ENCODE data around the gene MFSD8. TPM values are rescaled to one million over a fixed set of nuclear protein-coding genes. Genes with fewer than 3 reads are reported as not detected.

Gene MFSD8
- total RNA-seq, 1 experiment from 2014 or later, result 24.0 TPM

GRCh38 chr4:127967141-127967775, 2.3 kb upstream of the MFSD8 start:
- H3K27ac ChIP-seq (ENCODE audit: insufficient read length, low read depth, low read length), result no peak overlapping the region
- no peak overlapping the region for H3K9ac ChIP-seq (ENCODE audit: extremely low read depth, insufficient read length, low read length)
- H3K4me2 ChIP-seq (ENCODE audit: insufficient read depth, insufficient read length, low read length), result no peak overlapping the region
- no peak overlapping the region for H2AK5ac ChIP-seq (ENCODE audit: insufficient read length, low read length)
- no peak overlapping the region for H2BK5ac ChIP-seq (ENCODE audit: insufficient read length, low read length)
- H4K8ac ChIP-seq (replicated peaks; ENCODE audit: insufficient read length, low read depth, low read length), result no peak overlapping the region
- Mint-ChIP-seq H3K36me3 (ENCODE audit: insufficient read depth in 1 of 3, low read depth in 3 of 3) (peaks cover 11 to 17% (median 11%) of the 10 kb centered on the region in 3 experiments), H3K27ac (no peak overlapping the region), H3K27me3 (ENCODE audit: low read depth) (no peaks in the 10 kb centered on the region), H3K4me3 (peak overlapping the region; percentile 18 to 53; a peak in 1 of 5 replicates), H3K9me3 (no peaks in the 10 kb centered on the region; a peak in 1 of 5 replicates), H3K4me1 (peaks cover 18 to 23% of the 10 kb centered on the region in 2 experiments)
- no peak overlapping the region for H3K4ac ChIP-seq (ENCODE audit: low read depth, low read length)
- H3K27me3 ChIP-seq (ENCODE audit: insufficient read depth, low read length), result no peaks in the 10 kb centered on the region
- peaks cover 2% of the 10 kb centered on the region; the same call in 1 of the 2 replicates for H3K4me1 ChIP-seq (ENCODE audit: insufficient read depth, low read length)
- no peak for DNase-seq
- no peaks in the 10 kb centered on the region for H4K20me1 ChIP-seq (ENCODE audit: control insufficient read depth, insufficient read depth, insufficient read length)
- H4K5ac ChIP-seq (ENCODE audit: insufficient read length, low read depth, low read length), result no peak overlapping the region
- no peak overlapping the region for H3T11ph ChIP-seq (ENCODE audit: low read length)
- H3K14ac ChIP-seq (ENCODE audit: insufficient read depth, low read length), result no peak overlapping the region
- no peak overlapping the region for H3K56ac ChIP-seq (ENCODE audit: insufficient read length, low read depth, low read length)
- H3K23me2 ChIP-seq (ENCODE audit: insufficient read length, low read depth, low read length, poor library complexity, severe bottlenecking), result no peaks in the 10 kb centered on the region
- no peak overlapping the region for H2BK12ac ChIP-seq (ENCODE audit: insufficient read length, low read depth, low read length)
- no peaks in the 10 kb centered on the region for H3K9me3 ChIP-seq (ENCODE audit: control insufficient read depth, low read depth, low read length)
- TF ChIP-seq CTCF (conservative IDR thresholded peaks at IDR 0.05), result no peak
- H3K79me1 ChIP-seq (ENCODE audit: insufficient read depth, low read depth, low read length, poor library complexity, severe bottlenecking), result peaks cover 4% of the 10 kb centered on the region
- H3K79me2 ChIP-seq (ENCODE audit: insufficient read depth, low read length), result peaks cover 3% of the 10 kb centered on the region; the same call in 1 of the 2 replicates
- no CpG with 5 or more reads among the region's 1 CpG for WGBS (ENCODE audit: extremely low coverage, insufficient read length, low lambda C conversion rate)
- H2BK15ac ChIP-seq (ENCODE audit: low read depth, low read length), result no peak overlapping the region
- H2AFZ ChIP-seq (ENCODE audit: low read length), result no peak overlapping the region
- H2BK20ac ChIP-seq (ENCODE audit: low read depth, low read length, poor library complexity, severe bottlenecking), result no peak overlapping the region
- H2BK120ac ChIP-seq (ENCODE audit: low read depth, low read length, poor library complexity, severe bottlenecking), result no peak overlapping the region
- H4K91ac ChIP-seq (ENCODE audit: insufficient read length, low read depth, low read length), result no peak overlapping the region
- no peak overlapping the region for H3K23ac ChIP-seq (ENCODE audit: insufficient read length, low read depth, low read length)
- no peak overlapping the region for H3K18ac ChIP-seq (ENCODE audit: insufficient read length, low read depth, low read length)

All from H9 (cell line).